ENCODE data around the gene RBM10. TPM values are rescaled to one million over a fixed set of nuclear protein-coding genes. Genes with fewer than 3 reads are reported as not detected.

RBM10 gene
- total and polyA plus RNA-seq, 9 of the 15 experiments (the other 6 are each of a cell fraction or from before 2014, with no cell fraction given), result 1.1 to 61.7 (median 31.5) TPM

- no peak for TF ChIP-seq ATF6 (CRISPR knock-in tag; IDR thresholded peaks at IDR 0.05)
Measured at GRCh38 chrX:47198026-47198686, 53.1 kb downstream of the RBM10 start (continued).

GRCh38 chrX:47198687-47199080, 53.7 kb downstream of the RBM10 start:
- WGBS (ENCODE audit: insufficient coverage, low coverage, missing lambda C conversion rate), result 87% methylated on average over 5 of the region's 15 CpGs
- Histone ChIP-seq H3K27me3 (ENCODE audit: control insufficient read depth in 2 of 2, insufficient read depth in 2 of 2, low read length in 2 of 2) (no peaks in the 10 kb centered on the region), H3K9me3 (replicated peaks; ENCODE audit: control insufficient read depth, insufficient read depth, low read depth, low read length) (no peaks in the 10 kb centered on the region), H3K4me3 (no peak overlapping the region), H3K4me2 (ENCODE audit: insufficient read depth, low read length) (no peak overlapping the region), H2AFZ (ENCODE audit: low read depth, low read length) (no peak overlapping the region), H3K9ac (ENCODE audit: insufficient read depth in 1 of 2, low read depth in 2 of 2, low read length in 2 of 2) (no peak overlapping the region), H3K36me3 (ENCODE audit: control insufficient read depth, insufficient read depth, low read length) (peaks cover 83% of the 10 kb centered on the region; the same call in 2 of the 3 replicates), H4K20me1 (replicated peaks; ENCODE audit: control insufficient read depth, insufficient read depth, low read length) (peaks cover 17% of the 10 kb centered on the region), H3K4me1 (replicated peaks in 1 of 2; ENCODE audit: control insufficient read depth in 2 of 2, insufficient read depth in 2 of 2, low read length in 2 of 2) (peaks cover 3 to 11% of the 10 kb centered on the region in 2 experiments; a peak in 4 of 5 replicates), H3K27ac (ENCODE audit: extremely low read depth, low read depth, low read length) (no peak overlapping the region), H3K9me1 (ENCODE audit: control insufficient read depth, insufficient read depth, low read length) (peaks cover 3% of the 10 kb centered on the region), H3K79me2 (ENCODE audit: control insufficient read depth, insufficient read depth, low read length) (peaks cover 40% of the 10 kb centered on the region)
- intact Hi-C loops (cut with micrococcal nuclease), result loop anchor here (10.0 kb wide), 1 partner anchor 546 kb away; no protein-coding TSS in a partner anchor
- DNase-seq (ENCODE audit: extremely low read depth in 1 of 4, low spot score in 3 of 4) (no peak), FAIRE-seq (no peak), ATAC-seq (no peak)
- ChIA-PET POLR2A (interaction anchor here (0.7 kb wide), 1 partner anchor 14 kb away, joined by 4 read pairs; no protein-coding TSS in a partner anchor), CTCF (ENCODE audit: low intra/inter-chr PET ratio) (no interaction called here)
- no TSS peak for BruUV-seq (replicated peaks)
- in situ Hi-C loops (cut with MboI), result loop anchor here (10.0 kb wide), 2 partner anchors 186 to 326 kb away; no protein-coding TSS in a partner anchor
- no peak for TF ChIP-seq ARID1B (IDR thresholded peaks at IDR 0.05)
- TF ChIP-seq CEBPG (CRISPR knock-in tag; IDR thresholded peaks at IDR 0.05), result no peak
- TF ChIP-seq CEBPG (tag; conservative IDR thresholded peaks at IDR 0.05 in 1 of 2, IDR thresholded peaks at IDR 0.05 in 1 of 2), result no peak
- no peak for TF ChIP-seq TAL1 (IDR thresholded peaks at IDR 0.05)
- TF ChIP-seq CHD2 (IDR thresholded peaks at IDR 0.05; ENCODE audit: low read depth, low read length), result no peak
- no peak for TF ChIP-seq ZSCAN32 (CRISPR knock-in tag; IDR thresholded peaks at IDR 0.05)
- no peak for TF ChIP-seq TBP (optimal IDR thresholded peaks at IDR 0.05; ENCODE audit: low read depth, low read length)
- TF ChIP-seq ZNF655 (CRISPR knock-in tag; IDR thresholded peaks at IDR 0.05), result no peak
- no peak for TF ChIP-seq ILK (tag; IDR thresholded peaks at IDR 0.05; ENCODE audit: borderline replicate concordance, low read depth)
- TF ChIP-seq ZNF324 (CRISPR knock-in tag; IDR thresholded peaks at IDR 0.05), result no peak
